HG02678 (cell line): Measurements from ENCODE around the gene IDI1.

Experiments
- ATAC-seq: cut with Tn5 transposase; IDR thresholded peaks from one replicate; pipeline ENCODE4 v1.9.1; 2021; ENCODE audit warnings: mild to moderate bottlenecking, moderate library complexity; ENCODE audit not compliant: unreplicated experiment

IDI1 gene

DNA sequence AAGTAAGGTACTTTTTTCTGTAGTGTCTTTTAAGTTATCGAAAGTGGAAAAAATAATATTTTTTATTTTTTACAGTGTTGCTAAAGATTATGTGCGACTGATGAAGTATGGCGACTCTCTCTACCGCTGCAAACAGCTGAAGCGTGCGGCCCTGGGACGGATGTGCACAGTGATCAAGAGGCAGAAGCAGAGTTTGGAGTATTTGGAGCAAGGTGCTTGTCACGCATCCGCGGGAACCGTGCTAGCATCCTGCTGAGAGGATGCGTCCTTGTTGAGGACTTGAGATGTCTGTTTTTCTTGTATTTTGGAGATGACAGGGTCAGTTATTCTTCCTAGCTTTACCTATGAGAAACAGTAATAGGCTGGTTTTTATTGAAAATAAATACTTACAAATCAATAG lies 52.9 kb downstream of the IDI1 start:
- no peak for ATAC-seq

DNA sequence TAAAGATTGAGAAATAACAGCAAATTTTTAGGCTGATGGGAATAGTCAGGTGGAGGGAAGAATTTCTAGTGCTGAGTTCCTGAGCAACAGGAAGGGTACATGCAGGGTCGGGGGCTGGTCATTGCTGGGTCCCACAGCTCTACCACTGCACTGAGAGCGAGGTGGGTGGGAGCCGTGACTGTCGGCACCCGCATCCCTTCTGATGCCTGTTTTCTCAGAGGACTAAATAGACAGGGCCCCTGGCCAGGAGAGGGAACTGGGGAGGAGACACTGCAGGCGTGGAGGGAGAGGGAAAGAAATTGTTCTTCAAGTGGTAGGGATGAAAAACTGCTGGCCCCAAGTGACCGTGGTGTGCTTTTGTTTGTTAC lies 53.4 kb downstream of the IDI1 start:
- no peak for ATAC-seq

DNA sequence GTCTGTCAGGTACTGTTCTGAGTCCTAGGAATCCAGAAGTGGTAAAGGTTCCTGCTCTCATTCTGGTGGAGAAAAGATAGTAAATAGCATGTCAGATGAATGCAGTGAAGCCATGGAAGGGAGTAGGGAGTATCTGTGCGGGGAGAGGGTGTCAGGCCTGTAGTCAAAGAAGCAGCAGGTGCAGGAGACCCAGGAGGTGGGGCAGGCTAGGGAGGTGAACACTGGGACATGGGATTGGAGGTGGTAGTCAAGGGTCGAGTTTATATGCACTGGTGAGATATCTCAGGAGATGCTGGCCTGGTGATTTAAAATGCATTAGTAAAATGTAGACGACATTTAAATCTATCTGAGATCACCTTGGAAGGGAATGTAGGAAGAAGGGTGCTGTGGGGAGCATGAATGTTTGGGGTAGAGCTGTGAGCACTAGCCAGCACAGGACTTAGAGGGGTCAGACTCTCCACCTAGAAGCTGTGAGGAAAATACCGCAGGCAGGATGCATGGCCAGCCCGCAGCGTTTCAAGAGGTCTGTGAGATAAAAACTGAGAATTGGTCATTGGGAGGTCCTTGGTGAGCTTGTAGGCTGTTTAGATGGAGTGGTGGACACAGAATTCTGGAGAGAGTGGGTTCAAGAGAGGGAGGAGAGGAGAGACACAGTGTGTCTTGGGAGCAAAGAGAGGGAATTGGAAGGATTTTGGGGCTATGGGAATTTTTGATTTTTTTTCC lies 53.9 kb downstream of the IDI1 start:
- ATAC-seq: no peak

- ATAC-seq: no peak
Measured at GRCh38 chr10:992871-993270, 56.0 kb downstream of the IDI1 start.

GRCh38 chr10:992467-992866 lies 56.5 kb downstream of the IDI1 start:
- no peak for ATAC-seq

DNA sequence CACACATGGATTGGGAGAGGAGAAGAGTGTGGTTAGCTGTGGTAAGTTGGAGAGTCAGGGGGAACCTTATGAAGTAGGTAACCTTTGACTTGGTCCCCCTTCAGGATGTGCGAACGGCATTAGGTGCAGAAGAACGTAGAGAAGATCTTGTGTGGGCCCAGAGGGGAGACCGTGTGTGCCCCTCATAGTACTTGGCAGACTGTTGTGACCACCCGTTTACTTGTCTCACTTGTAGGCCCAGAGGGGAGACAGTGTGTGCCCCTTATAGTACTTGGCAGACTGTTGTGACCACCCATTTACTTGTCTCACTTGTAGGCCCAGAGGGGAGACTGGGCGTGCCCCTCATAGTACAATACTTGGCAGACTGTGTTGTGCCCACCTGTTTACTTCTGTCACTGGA lies 58.1 kb downstream of the IDI1 start:
- ATAC-seq: no peak
